Measurements from ENCODE around the gene SLC44A3. TPM values are rescaled to one million over a fixed set of nuclear protein-coding genes. Genes with fewer than 3 reads are reported as not detected.
A peak's percentile ranks its signal among the peaks of the same experiment; 100 is the strongest.
"Not testable (repeated sequence)": the region's sequence is repeated elsewhere in the genome, so short reads cannot be mapped to it uniquely, and the experiment has no call there.

Gene SLC44A3
- total RNA-seq, 1 donor from 2014 or later: 2.7 TPM

- intact Hi-C loops (cut with DNase I): no loop called here
- DNase-seq (ENCODE audit: low spot score): no peak
These were observed 7.3 kb downstream of the SLC44A3 start for GRCh38 chr1:94827434-94827833.

- intact Hi-C loops (cut with DNase I): no loop called here
- DNase-seq (ENCODE audit: low spot score): no peak
These were observed 8.1 kb downstream of the SLC44A3 start for GRCh38 chr1:94828251-94828650.

- intact Hi-C loops (cut with DNase I): no loop called here
- no peak for DNase-seq (ENCODE audit: low spot score)
These were observed 11.5 kb downstream of the SLC44A3 start for GRCh38 chr1:94831641-94832040.

- intact Hi-C loops (cut with DNase I): no loop called here
- DNase-seq (ENCODE audit: low spot score): no peak
These were observed 12.3 kb downstream of the SLC44A3 start for GRCh38 chr1:94832446-94832845.

GRCh38 chr1:94832931-94833585, 12.9 kb downstream of the SLC44A3 start:
- intact Hi-C loops (cut with DNase I): no loop called here
- no peak for DNase-seq (ENCODE audit: low spot score)

- intact Hi-C loops (cut with DNase I): no loop called here
- no peak for DNase-seq (ENCODE audit: low spot score)
These were observed 16.7 kb downstream of the SLC44A3 start for GRCh38 chr1:94836891-94837290.

- intact Hi-C loops (cut with DNase I); DNase-seq (ENCODE audit: low spot score): not testable (repeated sequence)
These were observed 20.2 kb downstream of the SLC44A3 start for GRCh38 chr1:94840381-94840780.

GRCh38 chr1:94840808-94841207, 20.7 kb downstream of the SLC44A3 start:
- no peak for DNase-seq (ENCODE audit: low spot score)
- intact Hi-C loops (cut with DNase I): no loop called here

GRCh38 chr1:94843430-94843829, 23.3 kb downstream of the SLC44A3 start:
- no peak for DNase-seq (ENCODE audit: low spot score)
- intact Hi-C loops (cut with DNase I): no loop called here

- DNase-seq (ENCODE audit: low spot score): no peak
- intact Hi-C loops (cut with DNase I): no loop called here
These were observed 23.7 kb downstream of the SLC44A3 start for GRCh38 chr1:94843846-94844245.

GRCh38 chr1:94846308-94846707, 26.2 kb downstream of the SLC44A3 start:
- DNase-seq (ENCODE audit: low spot score): no peak
- intact Hi-C loops (cut with DNase I): no loop called here

GRCh38 chr1:94851571-94851970, 31.4 kb downstream of the SLC44A3 start:
- intact Hi-C loops (cut with DNase I): loop anchor here (5.0 kb wide), 1 partner anchor 381 kb away; the partner anchor contains the start of gene RWDD3
- no peak for DNase-seq (ENCODE audit: low spot score)

GRCh38 chr1:94852788-94853187, 32.6 kb downstream of the SLC44A3 start:
- intact Hi-C loops (cut with DNase I): loop anchor here (5.0 kb wide), 1 partner anchor 380 kb away; the partner anchor contains the start of gene RWDD3

GRCh38 chr1:94854458-94855306, 34.5 kb downstream of the SLC44A3 start:
- peak; percentile 93 for DNase-seq (ENCODE audit: low spot score)
- intact Hi-C loops (cut with DNase I): loop anchor here (1.0 to 5.0 kb wide), 3 partner anchors 73 to 378 kb away; partner anchors contain the start of genes CNN3 and RWDD3

More at GRCh38 chr1:94852788-94853187, 32.6 kb downstream of the SLC44A3 start:
- DNase-seq (ENCODE audit: low spot score): no peak

- no peak for DNase-seq (ENCODE audit: low spot score)
- intact Hi-C loops (cut with DNase I): no loop called here
These were observed 35.1 kb downstream of the SLC44A3 start for GRCh38 chr1:94855307-94855700.

GRCh38 chr1:94856004-94856403, 35.8 kb downstream of the SLC44A3 start:
- DNase-seq (ENCODE audit: low spot score): no peak
- intact Hi-C loops (cut with DNase I): no loop called here

GRCh38 chr1:94856868-94857267, 36.7 kb downstream of the SLC44A3 start:
- intact Hi-C loops (cut with DNase I): no loop called here
- no peak for DNase-seq (ENCODE audit: low spot score)

GRCh38 chr1:94858276-94858675, 38.1 kb downstream of the SLC44A3 start:
- DNase-seq (ENCODE audit: low spot score): no peak
- intact Hi-C loops (cut with DNase I): no loop called here

- no peak for DNase-seq (ENCODE audit: low spot score)
- intact Hi-C loops (cut with DNase I): no loop called here
These were observed 39.0 kb downstream of the SLC44A3 start for GRCh38 chr1:94859174-94859573.

GRCh38 chr1:94862718-94863117, 42.6 kb downstream of the SLC44A3 start:
- intact Hi-C loops (cut with DNase I): loop anchor here (5.0 kb wide), 1 partner anchor 160 kb away; no protein-coding TSS in a partner anchor

More at GRCh38 chr1:94862718-94863117, 42.6 kb downstream of the SLC44A3 start:
- no peak for DNase-seq (ENCODE audit: low spot score)

All from cardiac septum (tissue), 1 donor.